Stimulated activated CD4-positive, alpha-beta T cell treated with anti-CD3 and anti-CD28 coated beads, Interleukin-12 subunit alpha, Interleukin-12 subunit beta, amount 100 ng/mL, for 24 hours (primary cell): Measurements from ENCODE around the gene ERICH3.

Experiments
- DNase-seq, 2 experiments: peaks; one replicate each; pipeline ENCODE4 v3.0.0-alpha.2; 2020; ENCODE audit warnings: low read depth in 2 of 2

ERICH3 gene, protein sequence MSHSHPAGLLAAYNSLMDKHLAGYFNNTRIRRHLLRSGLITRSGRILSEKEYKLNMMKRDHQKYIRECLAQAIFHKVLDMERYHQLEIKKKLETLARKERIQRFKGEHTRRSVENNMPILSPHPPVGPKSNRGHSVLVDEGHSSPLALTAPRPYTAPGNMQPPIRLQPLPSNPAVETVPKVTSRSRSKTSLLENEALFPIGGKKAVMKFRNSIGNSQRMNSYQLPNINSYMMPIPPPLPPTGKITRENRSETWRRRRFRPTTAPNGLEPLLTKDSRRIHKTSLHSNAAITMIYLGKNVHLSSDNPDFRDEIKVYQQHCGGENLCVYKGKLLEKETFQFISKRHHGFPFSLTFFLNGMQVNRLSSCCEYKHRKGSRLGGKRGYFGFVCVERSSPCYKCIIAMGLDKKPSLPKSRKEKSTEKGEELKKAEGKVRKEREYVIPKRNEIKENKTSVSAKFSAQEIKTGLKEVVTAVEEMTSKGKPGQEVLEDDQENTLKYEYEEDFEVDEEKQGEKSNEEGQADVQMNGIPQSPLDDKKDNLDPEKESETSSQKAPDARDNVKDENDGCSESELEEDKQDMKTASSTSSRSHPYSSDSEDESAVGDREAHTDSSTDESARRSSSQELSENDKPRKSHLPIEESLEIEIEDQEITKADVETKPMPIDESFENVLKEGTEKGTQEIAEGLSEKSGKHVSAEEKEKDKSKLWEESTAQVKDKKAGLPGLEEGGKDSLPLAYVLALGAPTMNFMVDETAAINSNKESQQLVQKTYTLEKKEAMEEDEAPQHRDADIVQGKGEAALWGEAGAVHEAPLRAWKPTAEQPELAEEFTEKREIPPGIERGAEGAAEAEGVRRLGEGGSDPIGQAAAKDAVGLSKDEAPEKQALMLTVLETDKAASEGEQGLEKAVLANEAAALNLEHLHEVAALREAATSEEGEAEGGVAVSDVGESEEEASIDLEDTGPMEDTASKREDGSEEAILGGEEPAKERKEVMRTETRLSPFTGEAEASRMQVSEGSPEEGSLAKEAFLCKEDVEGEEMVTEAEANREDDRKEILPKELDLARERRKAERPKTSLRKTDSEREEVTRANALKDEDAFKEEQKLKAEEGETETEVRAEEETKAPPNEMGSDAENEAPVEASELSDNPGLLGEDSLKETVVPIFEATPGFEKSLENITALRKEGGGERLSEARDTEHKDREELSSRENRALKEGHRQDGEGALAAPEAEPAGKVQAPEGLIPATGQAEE (N-terminal part only)

DNA sequence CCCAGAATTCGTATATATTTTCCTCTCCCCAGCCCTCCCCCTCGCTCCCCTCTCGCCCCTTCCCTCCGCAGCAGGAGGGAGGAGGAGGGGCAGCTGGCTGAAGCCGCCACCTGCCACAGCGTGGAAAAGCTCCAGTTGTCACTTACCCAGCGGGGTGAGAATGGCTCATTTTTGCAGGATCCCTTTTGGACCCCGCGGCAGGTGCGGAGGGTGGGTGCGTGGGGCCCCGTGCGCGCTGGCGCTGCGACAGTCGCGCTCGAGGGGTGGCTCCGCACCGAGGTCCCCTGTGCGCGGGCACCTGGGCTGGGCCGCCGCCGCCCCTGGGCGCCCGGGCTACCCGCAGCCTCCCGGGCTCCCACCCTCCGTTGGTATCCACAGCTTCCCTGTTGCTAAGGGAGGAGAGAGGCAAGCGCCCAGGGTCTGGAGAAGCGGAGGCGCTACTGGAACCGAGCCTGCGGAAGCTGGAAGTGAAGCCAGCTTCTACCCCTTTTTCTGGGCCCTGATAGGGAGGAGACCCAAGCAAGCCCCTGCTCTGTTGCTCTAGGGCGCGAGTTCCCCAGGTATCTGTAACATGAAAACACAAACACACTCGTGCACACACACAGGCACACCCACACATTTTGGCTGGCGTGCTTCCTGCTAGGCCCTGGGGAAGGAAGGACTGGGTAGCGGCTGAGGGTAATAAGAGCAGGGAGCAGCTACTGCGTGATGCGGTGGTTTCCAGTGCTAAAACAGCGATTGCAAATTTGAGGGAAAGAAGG is at the start of gene ERICH3:
Gene ERICH3 (minus strand): TSS at position 442 of the 761 bp plus-strand sequence. CDS start 273 bp downstream, at position 169.
- no peak for DNase-seq

DNA sequence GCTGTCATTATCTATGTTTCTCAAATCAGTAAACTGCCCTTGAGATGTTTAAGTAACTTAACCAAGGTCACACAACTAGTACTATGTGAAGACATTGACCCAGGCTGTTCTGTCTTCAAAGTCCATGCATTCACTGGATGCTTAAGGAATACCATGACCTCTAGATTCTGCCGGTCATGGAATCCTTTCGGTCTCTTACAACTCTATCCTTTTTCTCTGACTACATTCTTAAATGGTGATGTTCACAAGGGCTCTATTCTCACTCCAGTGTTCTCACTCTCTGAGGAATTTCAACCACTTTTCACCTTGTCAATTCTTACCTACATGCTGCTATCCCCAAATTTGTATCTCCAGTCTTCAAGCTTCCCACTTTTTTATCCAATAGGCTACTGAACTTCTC is 44.0 kb upstream of the ERICH3 start:
- DNase-seq: no peak

DNA sequence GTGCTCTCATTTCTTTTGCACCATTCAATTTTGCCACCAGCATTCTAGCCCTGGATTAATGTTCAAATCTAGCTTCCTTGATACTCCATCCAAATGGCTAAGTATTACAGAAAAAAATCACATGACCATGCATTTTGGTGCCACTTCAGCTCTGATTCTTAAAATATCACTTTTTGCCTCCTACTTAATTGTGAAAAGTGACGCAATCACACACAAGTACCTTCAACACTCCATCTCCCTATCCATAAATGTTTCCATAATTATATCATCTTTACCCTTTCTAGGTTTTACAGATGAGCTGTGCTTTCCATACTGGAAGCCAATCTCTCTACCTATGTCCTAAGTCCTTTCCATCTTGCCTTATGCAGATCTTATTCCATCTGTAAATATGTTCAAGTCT is 43.2 kb upstream of the ERICH3 start:
- no peak for DNase-seq

DNA sequence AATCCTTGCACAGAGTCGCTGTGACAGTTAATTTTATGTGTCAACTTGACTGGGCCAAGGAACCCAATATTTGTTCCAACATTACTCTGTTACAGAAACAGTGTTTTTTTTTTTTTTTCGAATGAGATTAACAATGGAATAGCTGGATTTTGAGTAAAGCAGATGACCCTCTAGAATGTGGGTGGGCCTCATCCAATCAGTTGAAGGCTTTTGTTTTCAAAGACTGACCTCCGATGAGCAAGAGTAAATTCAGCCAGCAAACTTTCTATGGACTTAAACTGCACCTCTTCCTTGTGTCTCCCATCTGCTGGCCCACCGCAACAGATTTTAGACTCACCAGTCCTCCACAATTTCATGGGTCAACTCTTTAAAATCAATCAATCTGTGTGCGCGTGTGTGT is 42.2 kb upstream of the ERICH3 start:
- no peak for DNase-seq

DNA sequence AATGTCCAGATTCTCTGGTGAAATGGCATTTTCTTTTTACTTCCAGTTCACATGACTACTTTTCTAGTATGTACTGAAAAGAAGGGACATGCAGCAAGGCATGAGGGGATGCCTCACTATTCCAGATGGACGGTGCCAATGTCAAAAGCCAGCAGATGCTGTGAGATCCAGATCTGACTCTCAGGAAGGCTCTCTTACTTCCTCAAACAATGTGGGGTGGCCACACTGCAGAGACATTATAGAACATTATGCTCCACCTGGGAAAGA is 41.6 kb upstream of the ERICH3 start:
- DNase-seq: no peak

DNA sequence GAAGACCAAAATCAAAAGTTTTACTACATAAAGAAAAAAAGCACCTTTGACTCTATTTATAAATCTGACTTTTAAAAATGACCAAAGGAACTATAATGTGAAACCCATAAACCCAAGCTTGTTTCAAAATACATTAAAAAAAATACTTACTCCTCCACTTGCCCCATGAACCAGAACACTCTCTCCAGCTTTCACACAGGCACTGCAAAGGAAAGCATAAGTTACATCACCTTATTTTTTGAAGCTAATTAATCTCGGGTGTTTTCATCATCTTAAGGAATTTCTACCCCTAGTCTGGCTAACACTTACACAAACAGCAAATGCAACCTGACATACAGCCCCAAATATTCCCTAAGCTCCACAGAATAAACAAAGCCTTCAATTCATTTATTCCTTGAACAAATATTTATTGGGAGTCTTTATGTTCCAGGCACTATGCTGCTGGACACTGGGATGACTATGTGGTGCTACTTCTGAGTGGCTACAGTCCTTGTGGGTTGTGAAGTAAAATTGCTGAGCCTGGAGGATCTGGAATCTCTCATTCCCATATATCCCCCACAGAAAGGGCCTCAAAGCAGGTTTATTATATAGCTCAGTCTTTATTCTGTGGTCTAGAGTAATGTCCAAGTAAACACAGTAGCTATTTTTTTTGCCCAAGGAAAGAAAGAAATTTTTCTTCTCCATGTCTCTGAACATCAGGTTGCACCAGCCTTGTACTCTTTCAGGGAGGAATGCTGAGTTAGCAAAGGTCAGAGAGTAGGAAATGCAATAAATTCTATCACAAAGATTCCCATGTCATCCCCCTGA is 41.0 kb upstream of the ERICH3 start:
- no peak for DNase-seq

DNA sequence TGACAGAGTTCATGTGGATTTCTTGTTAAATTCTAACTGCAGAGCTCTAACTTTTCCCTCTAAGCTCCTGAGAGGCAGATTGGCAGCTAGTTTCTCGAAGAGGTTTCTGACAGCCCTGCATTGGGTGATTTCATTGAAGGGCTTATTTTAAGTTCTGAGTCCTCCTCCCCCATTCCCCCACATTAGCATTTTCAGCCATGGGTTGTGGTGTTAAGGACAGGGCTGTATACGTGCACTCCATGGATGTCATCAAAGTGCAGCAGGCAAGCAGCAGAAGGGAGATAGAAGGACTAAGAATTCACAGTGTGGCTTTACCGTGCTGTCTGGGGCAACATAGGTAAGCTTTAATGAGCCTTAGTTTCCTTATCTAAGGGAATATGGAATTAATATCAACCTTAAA is 40.3 kb upstream of the ERICH3 start:
- DNase-seq: no peak

DNA sequence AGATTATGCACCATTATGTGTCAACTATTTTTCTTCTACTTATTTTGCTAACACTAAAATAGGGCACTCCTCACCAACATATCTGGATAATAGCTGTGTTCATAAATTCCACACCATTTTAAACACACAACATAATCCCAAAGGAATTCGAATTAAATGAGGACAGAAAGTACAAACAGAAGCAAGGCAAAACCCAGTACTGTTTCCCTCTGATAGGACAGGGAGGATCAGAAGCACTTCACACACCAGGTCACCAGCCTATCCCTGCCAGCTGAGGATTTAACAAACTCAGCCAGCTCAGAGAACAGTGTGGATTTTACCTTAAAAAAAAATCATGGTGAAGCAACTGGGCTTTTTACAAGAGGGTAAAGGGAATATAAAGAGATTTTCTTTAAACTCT is 39.3 kb upstream of the ERICH3 start:
- DNase-seq: no peak

DNA sequence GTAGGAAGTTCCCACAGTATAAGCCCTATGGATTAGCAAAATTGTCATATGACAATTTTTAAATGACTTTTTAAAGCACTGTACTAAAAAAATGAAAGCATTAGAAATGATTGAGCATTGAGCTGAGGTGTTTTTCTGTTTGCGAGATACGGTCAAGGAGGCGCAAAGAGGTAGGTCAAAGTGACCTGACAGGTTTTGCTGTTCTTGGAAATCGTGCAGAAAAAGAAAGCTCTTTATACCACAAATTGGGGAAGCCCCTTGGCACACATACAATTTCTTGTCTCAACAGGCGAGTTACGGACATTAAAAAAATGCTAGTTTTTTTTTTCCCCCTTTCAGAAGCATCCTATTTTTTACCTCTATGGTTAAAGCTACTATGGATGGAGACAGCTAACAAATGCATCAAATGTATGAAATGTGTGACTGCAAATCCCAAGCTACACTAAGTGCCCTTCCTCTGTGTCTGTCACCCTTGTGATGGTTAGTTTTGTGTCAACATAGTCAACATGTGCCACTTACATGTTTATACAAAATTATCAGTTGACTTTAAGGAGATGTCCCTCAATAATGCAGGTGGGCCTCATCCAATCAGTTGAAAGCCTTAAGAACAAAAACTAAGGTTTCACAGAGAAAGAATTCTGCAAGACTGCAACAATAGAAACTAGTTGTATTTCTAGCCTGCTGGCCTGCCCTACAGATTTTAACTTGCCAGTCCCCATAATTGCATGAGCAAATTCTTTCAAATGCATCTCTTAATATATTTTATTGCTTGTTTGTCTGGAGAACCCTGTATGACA is 30.0 kb upstream of the ERICH3 start:
- no peak for DNase-seq

DNA sequence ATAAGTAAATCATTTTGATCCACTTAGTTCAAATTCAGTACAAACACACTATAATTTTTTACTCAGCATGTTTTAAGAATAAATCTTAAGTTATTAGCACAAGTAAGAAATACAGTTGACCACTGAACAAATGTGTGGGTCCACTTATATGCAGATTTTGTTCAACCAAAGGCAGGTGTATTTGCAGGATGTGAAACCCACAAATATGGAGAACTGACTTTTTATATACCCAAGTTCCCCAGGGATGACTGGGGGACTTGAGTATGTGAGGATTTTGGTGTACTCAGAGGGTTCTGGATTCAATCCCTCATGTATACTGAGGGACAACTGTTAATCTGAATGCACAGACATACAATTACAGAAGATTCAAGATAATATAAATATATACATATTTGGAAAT is 25.7 kb upstream of the ERICH3 start:
- no peak for DNase-seq

DNA sequence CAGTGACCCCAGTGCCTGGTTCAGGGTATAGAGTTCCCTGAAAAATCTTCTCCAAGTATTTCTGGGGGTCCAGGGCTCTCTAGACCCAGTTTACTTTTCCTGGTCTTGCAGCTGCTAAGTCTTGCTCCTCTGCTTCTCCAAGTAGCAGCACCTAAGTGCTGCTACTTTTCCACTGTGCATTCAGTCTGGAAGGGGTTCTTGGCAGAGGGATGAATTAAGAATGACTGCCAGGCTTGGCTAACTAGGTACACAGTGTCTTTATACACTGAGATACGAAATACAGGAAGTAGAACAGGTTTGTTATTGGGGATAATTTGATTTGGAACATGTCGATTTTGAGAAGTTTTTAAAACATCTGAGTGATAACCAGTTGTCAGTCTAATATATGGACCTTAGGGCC is 24.2 kb upstream of the ERICH3 start:
- DNase-seq: no peak

DNA sequence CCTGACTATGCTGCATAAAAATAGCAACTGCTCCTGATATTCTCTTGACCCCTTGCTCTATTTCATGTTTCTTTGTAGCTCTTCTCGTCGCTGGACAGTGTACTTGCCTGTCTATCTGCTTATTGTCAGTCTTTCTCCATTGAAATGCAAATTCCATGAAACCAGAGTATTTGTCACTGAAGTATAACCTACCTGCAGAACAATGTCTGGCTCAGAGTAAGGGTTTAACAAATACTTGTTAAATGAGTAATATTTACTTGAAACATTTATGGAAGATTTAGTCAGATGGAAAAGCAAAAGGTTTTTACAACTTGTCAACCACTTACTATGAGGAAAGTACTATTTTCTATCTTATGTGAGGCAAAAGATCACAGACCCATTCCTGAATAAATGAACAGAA is 19.9 kb upstream of the ERICH3 start:
- no peak for DNase-seq

DNA sequence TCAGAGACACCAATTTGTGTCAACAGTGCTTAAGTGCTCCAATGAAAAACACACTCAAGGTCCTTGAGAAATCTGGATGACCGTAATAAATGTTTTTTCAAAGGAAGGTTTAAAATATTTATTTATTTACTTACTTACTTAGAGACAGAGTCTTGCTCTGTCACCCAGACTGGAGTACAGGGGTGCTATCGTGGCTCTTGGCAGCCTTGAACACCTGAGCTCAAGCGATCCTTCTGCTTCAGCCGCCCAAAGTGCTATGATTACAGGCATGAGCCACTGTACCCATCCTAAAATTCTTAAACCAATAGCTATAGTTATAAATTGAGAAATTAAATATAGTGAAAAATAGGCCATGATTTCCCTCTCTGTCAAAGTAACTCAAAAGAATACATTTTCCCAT is 17.3 kb upstream of the ERICH3 start:
- DNase-seq: no peak

DNA sequence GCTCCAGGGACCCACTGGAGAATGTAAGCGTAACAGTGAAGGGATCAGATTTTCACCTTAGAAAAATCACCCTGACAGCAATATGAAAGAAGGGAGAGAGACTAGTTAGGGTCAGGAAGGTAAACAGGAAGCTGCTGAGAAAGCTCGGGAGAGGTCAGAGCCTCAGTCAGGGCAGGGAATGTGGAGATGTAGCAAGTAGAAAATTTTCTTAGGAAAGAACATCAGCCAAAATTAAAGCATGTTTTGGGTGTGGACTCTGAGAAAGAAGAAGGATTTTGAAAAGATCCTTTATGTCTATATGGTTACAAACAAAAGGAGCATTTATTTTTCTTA is 16.7 kb upstream of the ERICH3 start:
- DNase-seq: no peak

DNA sequence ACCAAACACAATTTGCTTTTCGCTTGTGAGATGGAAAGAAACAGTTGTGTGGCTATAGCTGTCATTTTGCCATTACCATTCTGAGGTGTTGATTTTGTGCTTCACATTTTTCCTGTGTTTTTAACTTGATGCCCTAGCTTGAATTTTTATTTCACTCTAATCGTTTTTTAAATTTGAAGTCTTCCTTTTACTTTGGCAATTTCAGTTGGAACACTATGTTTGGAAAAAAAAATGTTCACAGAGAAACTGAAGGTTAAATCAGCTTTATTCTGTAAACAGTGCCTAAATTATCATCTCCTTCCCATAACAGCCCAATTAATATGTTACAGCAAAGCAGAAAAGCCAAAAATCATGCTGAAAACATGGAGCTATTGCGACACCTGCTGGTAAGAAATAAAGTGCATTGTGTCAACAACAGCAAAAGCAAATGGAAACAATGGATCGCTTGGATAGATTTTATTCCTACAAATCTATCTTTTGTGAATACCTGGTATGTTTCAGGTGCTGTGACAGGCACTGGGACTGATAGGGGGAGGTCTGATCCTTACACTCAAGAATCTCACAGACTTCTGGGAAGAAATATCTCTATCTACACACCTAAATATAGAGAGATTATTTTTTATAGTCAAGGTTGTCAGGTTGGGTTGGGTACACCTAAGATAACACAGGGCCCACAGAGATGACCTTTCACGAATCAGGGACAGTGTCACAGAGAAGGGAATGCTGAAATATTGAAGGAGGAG is 16.2 kb upstream of the ERICH3 start:
- no peak for DNase-seq

DNA sequence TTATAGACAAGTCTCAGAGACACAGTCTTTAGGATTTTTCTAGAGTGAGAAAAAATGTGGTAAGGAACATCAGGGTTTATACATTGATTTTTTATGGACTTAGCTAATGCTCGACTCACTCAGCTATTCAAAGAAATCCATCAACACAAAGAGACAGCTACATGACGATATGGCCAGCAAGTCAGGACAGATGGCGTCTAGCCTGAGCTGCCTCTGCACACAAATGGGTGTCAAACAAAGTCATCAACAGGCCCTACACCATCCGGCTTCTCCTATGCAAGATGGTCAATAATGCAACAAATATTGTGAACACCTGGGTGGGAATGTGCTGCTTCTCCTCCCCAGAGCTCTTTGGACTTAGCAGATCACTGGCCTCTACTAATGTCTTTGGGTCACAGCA is 13.3 kb upstream of the ERICH3 start:
- DNase-seq: no peak

DNA sequence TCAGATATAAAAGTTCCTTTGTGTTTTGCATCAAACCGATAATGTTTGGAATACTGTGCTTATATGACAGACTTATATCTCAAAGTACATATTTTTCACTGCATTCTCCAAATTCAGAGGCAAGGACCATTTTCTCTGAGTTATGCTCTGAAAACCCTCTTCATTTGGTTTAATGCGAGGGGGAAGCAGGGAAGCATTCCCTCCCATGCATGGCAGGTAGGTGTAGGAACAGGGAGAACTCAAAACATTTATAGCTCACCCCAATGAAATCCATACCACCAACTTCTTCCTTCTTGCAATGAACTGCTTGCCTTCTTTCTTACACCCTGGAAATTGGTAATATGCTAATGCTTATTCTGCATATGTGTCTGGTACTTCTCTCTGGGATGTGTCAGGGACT is 10.7 kb upstream of the ERICH3 start:
- no peak for DNase-seq

DNA sequence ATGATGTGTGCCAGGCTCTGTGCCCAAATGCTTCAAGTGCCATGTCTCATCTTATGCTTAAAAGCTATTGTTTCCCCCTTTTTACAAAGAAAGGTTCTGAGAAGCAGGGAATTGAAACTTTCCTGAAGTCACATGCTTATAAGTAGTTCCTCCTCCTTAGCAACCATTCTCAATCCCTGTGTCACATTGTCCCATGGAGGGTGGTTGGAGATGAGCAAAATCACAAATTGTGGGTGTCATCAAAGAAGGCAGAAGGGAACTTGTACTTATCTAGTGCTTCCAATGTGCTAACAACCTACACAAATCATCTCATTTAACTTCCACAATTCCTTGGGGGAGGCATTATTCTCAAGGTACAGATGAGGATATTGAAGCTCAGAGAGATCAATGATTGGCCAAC is 10.1 kb upstream of the ERICH3 start:
- no peak for DNase-seq

DNA sequence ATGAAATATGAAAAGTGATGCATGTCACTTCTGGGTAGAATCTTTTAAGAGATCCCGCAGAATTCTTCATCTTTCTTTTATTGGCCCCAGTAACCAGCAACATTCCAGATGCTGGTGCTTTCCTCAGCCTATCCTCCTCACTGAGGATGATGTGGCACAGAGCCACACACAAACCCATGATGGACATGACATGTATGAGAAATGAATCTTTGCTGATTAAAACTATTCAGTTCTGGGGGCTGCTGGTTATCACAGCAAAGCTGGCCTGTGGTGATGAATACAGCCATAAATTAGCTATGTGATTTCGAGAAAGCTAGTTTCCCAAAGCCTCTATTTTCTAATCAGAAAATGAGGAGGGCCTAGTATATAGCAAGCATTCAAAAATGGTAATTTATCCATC is 8.3 kb upstream of the ERICH3 start:
- DNase-seq: no peak

DNA sequence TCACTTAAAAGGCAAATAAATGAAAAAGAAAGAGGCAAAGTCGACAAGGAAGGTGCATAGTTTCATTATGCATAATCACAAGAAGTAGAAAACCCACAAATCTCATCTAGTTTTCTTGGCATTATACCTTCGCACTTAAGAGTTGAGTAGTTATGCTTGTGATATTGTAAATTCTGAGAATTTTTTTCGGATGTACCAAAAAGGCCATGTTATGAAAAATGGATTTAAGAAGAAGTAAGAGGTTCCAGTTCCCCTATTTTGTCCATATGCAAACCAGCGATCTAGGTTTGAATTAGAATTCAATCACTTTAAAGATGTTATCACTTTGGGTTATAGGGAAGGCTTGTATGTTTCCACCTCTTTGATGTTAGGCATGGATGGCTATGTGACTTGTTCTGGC is 7.9 kb upstream of the ERICH3 start:
- no peak for DNase-seq
